ENCODE measurements around the gene MAPKAP1.

- TF ChIP-seq CTCF (IDR thresholded peaks at IDR 0.05), result no peak
- no peak for TF ChIP-seq POLR2A (IDR thresholded peaks at IDR 0.05)
These were observed 16.3 kb downstream of the MAPKAP1 start for GRCh38 chr9:125690679-125691078.

Measured in Peyer's patch (tissue), 4 donors.